ENCODE measurements around the gene PSMB4.
A peak's percentile ranks its signal among the peaks of the same experiment; 100 is the strongest.
"Not testable (repeated sequence)": the region's sequence is repeated elsewhere in the genome, so short reads cannot be mapped to it uniquely, and the experiment has no call there.

PSMB4 gene

DNA sequence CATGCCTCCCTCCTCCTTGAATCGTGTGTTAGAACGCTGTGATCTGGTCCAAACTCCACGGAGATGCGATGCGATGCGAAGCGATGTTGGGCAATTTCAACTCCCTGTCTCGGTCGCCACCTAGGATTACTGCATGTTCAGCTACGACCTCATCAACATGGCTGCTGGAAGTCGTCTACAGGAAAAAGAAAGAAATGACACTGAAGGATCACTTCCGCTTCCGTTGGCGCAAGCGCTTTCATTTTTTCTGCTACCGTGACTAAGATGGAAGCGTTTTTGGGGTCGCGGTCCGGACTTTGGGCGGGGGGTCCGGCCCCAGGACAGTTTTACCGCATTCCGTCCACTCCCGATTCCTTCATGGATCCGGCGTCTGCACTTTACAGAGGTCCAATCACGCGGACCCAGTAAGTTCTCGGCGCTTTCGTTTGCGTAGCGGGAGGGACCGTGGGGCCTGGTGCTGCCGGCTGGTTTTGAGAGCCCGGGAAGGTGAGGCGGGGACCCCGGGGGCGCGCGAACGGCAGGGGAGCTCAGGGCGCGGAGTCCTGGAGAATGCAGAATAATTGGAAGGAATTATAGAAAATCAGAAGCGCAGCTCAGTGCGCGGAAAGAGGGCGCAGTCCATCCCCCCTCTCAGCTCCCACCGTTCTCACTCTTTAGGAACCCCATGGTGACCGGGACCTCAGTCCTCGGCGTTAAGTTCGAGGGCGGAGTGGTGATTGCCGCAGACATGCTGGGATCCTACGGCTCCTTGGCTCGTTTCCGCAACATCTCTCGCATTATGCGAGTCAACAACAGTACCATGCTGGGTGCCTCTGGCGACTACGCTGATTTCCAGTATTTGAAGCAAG, at the start of gene PSMB4:
Gene PSMB4, plus strand, starts transcription at position 250 of the 848 bp plus-strand sequence. Its CDS starts 15 bp downstream, at position 265.
- peaks cover 20% of the 10 kb centered on the region for H3K79me2 ChIP-seq (ENCODE audit: insufficient read depth, low read length)
- no peak for TF ChIP-seq EZH2phosphoT487 (conservative IDR thresholded peaks at IDR 0.05; ENCODE audit: low read length)
- TF ChIP-seq, protein P1, sequence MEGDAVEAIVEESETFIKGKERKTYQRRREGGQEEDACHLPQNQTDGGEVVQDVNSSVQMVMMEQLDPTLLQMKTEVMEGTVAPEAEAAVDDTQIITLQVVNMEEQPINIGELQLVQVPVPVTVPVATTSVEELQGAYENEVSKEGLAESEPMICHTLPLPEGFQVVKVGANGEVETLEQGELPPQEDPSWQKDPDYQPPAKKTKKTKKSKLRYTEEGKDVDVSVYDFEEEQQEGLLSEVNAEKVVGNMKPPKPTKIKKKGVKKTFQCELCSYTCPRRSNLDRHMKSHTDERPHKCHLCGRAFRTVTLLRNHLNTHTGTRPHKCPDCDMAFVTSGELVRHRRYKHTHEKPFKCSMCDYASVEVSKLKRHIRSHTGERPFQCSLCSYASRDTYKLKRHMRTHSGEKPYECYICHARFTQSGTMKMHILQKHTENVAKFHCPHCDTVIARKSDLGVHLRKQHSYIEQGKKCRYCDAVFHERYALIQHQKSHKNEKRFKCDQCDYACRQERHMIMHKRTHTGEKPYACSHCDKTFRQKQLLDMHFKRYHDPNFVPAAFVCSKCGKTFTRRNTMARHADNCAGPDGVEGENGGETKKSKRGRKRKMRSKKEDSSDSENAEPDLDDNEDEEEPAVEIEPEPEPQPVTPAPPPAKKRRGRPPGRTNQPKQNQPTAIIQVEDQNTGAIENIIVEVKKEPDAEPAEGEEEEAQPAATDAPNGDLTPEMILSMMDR (IDR thresholded peaks at IDR 0.05; ENCODE audit: insufficient read depth, low read length, poor library complexity, severe bottlenecking), result no peak

DNA sequence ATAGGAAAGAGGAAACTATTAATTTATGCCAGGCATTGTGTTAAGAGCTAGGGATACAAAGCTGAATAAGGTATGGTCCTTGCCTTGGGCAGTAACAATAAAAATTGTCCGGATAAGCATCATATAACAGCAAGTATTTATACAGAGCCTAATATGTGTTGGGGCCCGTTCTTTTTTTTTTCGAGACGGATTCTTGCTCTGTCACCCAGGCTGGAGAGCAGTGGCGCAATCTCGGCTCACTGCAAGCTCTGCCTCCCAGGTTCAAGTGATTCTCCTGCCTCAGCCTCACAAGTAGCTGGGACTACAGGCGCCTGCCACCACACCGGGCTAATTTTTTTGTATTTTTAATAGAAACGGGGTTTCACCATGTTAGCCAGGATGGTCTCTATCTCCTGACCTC, 49.0 kb upstream of the PSMB4 start:
- peaks cover 11% of the 10 kb centered on the region for H3K79me2 ChIP-seq (ENCODE audit: insufficient read depth, low read length)
- H4K20me1 ChIP-seq (ENCODE audit: low read depth, low read length); H3K4me2 ChIP-seq (ENCODE audit: low read depth, low read length, poor library complexity, severe bottlenecking); H3K36me3 ChIP-seq (ENCODE audit: low read length); H3K27me3 ChIP-seq (ENCODE audit: low read length); H3K4me3 ChIP-seq (ENCODE audit: insufficient read depth, low read length, poor library complexity, severe bottlenecking); H3K27ac ChIP-seq (ENCODE audit: low read depth, low read length); H3K9me2 ChIP-seq (replicated peaks; ENCODE audit: insufficient read depth, low read length); H3K9ac ChIP-seq (ENCODE audit: low read length); H3K9me3 ChIP-seq (ENCODE audit: insufficient read depth, low read length); H2AFZ ChIP-seq (ENCODE audit: low read depth, low read length, severe bottlenecking); H3F3A ChIP-seq (ENCODE audit: insufficient read depth): not testable (repeated sequence)

More for the DNA sequence above, at the start of gene PSMB4:
- Histone ChIP-seq H3K4me3 (ENCODE audit: insufficient read depth, low read length, poor library complexity, severe bottlenecking) (peak within 1 kb of the TSS; percentile 81), H2AFZ (ENCODE audit: low read depth, low read length, severe bottlenecking) (peak within 1 kb of the TSS; percentile 80), H3K36me3 (ENCODE audit: low read length) (no peaks in the 10 kb centered on the region), H3F3A (ENCODE audit: insufficient read depth) (peaks cover 34% of the 10 kb centered on the region), H3K27me3 (ENCODE audit: low read length) (no peaks in the 10 kb centered on the region), H3K9ac (ENCODE audit: low read length) (peak within 1 kb of the TSS; percentile 78), H3K27ac (ENCODE audit: low read depth, low read length) (peak within 1 kb of the TSS; percentile 37), H3K4me2 (ENCODE audit: low read depth, low read length, poor library complexity, severe bottlenecking) (peak within 1 kb of the TSS; percentile 69), H4K20me1 (ENCODE audit: low read depth, low read length) (no peaks in the 10 kb centered on the region), H3K9me2 (replicated peaks; ENCODE audit: insufficient read depth, low read length) (no peaks in the 10 kb centered on the region), H3K9me3 (ENCODE audit: insufficient read depth, low read length) (no peaks in the 10 kb centered on the region)

DNA sequence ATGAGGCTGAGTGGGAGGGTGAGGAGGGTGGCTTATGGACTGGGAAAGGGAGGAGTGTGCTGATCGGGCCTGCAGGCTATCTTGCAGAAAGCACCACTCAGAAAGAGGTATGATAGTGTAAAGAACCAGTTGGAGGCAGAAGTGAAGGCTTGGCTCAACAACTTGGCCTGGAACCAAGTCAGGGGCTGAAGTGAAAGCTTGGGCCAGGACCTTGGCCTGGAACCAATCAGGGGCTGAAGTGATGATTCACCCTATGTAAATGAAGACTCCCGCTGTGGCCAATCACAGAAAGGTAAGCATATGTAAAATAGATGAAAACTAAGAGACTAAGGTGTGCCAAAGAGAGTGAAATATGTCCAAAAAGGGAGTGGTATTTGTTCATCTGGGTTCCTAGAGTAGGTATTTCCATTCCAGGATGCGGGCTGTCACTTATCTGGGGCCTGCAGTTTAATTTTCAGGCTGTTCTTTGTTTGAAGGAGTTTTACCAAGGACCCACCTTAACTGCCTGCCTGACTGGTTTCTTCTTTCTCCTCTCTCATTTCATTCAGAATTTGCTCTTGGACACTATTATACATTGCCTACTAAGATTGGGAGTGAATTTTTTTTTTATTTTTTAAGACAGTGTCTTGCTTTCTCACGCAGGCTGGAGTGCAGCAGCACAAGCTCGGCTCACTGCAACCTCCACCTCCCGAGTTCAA, 47.2 kb upstream of the PSMB4 start:
- Histone ChIP-seq H3K27me3 (ENCODE audit: low read length) (no peaks in the 10 kb centered on the region), H3K79me2 (ENCODE audit: insufficient read depth, low read length) (no peaks in the 10 kb centered on the region), H3K4me3 (ENCODE audit: insufficient read depth, low read length, poor library complexity, severe bottlenecking) (no peak overlapping the region), H3K9ac (ENCODE audit: low read length) (no peak overlapping the region), H3K27ac (ENCODE audit: low read depth, low read length) (no peak overlapping the region), H3K9me2 (replicated peaks; ENCODE audit: insufficient read depth, low read length) (no peaks in the 10 kb centered on the region), H3K36me3 (ENCODE audit: low read length) (no peaks in the 10 kb centered on the region), H3K4me2 (ENCODE audit: low read depth, low read length, poor library complexity, severe bottlenecking) (no peak overlapping the region), H2AFZ (ENCODE audit: low read depth, low read length, severe bottlenecking) (no peak overlapping the region), H3F3A (ENCODE audit: insufficient read depth) (no peaks in the 10 kb centered on the region), H3K9me3 (ENCODE audit: insufficient read depth, low read length) (no peaks in the 10 kb centered on the region; the same call in 1 of the 2 replicates), H4K20me1 (ENCODE audit: low read depth, low read length) (no peaks in the 10 kb centered on the region)
- TF ChIP-seq EZH2phosphoT487 (conservative IDR thresholded peaks at IDR 0.05; ENCODE audit: low read length), result no peak
- TF ChIP-seq, protein P1 (IDR thresholded peaks at IDR 0.05; ENCODE audit: insufficient read depth, low read length, poor library complexity, severe bottlenecking), result no peak

Data from SU-DHL-6 (cell line).